ENCODE measurements around the gene MUC4.
"Not testable (repeated sequence)": the region's sequence is repeated elsewhere in the genome, so short reads cannot be mapped to it uniquely, and the experiment has no call there.

Gene MUC4

DNA sequence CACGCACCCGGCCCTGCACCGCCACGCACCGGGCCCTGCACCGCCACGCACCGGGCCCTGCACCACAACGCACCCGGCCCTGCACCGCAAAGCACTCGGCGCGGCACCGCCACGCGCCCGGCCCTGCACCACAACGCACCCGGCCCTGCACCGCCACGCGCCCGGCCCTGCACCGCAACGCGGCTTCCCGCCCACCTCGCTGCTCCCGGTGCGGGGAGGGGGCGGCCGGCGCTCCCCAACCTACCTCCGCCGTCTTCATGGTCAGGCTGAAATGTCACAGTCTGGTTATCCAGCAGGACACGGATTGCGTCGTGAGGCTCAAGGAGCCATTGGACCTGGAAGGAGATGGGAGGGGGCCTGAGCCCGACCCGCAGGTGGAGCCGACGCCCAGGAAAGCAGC, 49.1 kb downstream of the MUC4 start:
- no peak for DNase-seq (ENCODE audit: low read depth in 2 of 2)

DNA sequence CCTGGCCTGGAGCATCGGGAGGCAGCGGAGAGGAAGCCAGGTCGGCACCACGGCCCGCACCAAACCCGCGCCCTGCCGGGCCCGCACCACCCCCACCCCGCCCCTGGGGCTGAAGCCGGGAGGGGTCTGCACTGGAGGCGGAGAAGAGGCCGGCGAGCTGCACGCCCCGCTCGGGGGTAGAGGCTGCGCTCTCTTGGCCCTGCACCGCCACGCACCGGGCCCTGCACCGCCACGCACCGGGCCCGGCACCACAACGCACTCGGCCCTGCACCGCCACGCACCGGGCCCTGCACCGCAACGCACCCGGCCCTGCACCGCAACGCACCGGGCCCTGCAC, 49.5 kb downstream of the MUC4 start:
- DNase-seq (ENCODE audit: low read depth in 2 of 2): no peak

DNA sequence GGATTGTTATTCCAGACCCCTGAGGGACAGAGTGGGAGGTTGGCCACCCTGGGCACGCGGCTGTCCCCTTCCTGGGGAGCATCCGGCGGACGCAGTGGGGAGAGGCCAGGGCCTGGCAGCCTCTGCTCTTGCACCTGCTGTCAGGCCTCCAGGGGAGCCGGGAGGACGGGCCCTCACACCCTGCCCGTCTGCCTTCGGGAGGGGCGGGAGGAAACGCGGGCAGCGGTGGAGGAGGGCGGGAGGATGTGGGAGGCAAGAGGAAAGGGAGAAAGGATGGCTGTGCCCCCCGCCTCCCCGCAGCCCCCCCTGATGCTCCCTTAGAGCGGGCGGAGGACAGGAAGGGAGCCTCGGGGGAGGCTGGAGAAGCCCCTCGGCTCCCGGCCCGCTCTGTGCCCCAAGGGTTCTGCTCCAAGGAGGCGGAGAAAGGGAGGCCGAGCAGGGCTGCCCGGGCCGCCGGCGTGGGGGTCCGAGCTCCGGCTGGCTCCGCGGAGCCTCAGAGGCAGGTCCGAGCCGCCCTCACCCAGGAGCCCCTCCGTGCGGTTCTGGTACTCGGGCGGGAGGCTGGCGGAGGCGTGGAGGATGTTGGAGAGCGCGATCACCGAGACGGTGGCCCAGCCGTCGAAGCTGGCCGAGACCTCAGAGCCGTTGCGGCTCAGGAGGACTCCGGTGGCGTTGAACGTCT, 50.0 kb downstream of the MUC4 start:
- DNase-seq (ENCODE audit: low read depth in 2 of 2): no peak

DNA sequence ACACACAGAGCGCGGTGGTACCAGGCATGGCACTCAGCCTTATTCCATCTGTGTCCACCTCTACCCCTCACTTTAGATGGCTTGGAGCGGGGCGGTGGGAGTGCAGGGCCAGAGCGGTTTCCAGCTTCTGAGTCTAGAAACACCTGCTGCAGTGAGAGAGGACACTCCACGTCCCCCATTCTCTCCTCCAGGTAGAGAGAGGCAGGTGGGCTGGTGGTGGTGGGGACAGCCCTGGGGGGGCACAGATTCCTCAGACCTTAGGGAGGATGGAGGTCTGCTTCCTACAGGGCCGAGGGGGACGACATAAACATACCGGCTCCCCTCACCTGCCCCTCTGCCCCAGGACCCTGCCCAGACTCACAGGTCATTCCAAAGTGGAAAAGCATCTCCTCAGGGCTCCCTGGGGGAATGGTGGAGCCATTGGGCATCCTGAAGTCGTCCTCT, 50.6 kb downstream of the MUC4 start:
- DNase-seq (ENCODE audit: low read depth in 2 of 2): no peak

DNA sequence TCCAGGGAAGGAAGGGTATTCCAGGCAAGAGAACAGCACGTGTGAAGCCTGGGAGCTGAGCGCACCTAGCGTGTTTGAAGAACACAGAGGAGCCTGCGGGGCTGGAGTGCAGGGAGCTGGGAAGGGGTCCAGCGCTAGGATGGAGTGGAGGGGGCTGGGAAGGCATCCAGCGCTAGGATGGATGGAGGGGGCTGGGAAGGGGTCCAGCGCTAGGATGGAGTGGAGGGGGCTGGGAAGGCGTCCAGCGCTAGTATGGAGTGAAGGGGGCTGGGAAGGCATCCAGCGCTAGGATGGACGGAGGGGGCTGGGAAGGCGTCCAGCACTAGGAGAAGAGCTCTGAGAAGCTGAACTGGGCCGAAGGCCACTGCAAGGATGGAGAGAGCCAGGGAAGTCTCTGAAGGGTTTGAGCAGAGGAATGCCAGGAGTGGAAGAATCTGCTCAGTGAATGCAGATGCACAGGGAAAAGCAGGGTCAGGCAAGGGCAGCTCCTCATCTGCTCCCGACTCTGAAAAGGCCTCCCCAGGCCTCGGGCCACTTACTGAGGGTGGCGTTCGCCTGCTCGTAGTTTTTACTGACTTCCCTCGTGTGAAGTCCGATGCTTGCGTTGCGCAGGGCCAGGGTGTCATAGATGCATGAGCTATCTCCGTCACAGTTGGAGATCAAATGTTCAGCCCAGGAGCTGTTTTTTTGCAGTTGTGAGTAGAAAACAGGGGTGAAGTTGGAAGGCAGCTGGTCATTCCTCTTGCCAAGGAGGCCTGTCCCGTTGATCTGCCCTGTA, 51.2 kb downstream of the MUC4 start:
- DNase-seq (ENCODE audit: low read depth in 2 of 2): no peak

DNA sequence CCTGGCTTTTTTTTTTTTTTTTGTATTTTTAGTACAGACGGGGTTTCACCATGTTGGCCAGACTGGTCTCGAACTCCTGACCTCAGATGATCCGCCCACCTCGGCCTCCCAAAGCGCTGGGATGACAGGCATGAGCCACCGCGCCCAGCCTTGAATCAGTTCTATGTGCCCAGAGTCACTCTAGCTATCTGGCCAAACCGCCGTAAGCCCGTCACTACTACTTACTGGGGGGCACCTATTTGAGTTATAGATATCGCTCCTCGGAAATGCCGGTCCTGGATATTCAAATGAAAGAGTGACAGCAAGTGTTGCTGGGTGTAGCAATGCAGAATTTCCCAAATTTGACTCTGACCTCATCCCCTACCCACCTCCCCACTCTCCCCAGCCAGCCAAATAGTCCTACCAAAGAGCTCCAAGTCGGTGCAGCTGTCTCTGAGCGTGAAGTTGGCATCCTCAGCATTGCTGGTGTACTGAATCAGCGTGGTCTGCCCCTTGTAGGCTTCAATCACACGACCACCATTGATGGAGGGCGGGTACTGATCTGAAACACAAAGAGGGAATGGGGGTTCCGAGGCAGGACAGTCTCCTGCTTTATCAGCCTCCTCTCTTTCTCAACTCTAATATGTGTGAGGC, 52.9 kb downstream of the MUC4 start:
- DNase-seq (ENCODE audit: low read depth in 2 of 2): no peak

DNA sequence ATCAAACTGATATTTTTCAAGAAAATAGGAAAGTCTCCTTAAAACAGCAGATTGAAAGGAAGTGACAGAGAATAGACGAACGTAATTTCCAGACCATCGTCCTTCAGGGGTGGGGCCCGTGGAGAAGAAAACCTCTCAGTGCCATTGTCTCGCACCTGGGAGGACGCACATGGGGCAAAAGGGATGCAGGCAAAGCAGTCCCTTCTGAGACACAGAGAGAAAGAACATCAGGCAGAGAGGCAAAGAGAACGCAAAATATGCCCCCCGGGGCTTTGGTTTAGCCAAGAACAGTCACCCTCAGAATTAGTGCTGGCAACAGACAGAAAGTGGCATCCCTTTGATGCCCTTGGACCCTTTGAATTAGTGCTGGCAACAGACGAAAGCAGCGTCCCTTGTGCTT, 53.9 kb downstream of the MUC4 start:
- no peak for DNase-seq (ENCODE audit: low read depth in 2 of 2)

DNA sequence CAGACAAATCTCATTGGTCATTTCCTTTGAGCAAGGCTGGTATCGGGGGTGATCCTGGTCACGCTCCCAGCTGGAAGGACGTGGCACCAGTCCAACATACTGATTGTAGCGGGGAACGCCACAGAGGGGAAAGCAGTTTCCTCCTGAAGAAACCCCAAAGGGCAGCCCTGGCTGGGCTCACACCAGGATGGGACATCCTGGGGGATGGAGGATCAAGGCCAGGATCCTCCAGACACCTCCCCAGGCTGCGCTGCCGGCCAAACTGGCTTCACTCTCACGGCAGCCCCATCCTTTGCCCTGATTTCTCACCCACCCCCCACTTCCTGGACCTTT, 54.3 kb downstream of the MUC4 start:
- DNase-seq (ENCODE audit: low read depth in 2 of 2): no peak

DNA sequence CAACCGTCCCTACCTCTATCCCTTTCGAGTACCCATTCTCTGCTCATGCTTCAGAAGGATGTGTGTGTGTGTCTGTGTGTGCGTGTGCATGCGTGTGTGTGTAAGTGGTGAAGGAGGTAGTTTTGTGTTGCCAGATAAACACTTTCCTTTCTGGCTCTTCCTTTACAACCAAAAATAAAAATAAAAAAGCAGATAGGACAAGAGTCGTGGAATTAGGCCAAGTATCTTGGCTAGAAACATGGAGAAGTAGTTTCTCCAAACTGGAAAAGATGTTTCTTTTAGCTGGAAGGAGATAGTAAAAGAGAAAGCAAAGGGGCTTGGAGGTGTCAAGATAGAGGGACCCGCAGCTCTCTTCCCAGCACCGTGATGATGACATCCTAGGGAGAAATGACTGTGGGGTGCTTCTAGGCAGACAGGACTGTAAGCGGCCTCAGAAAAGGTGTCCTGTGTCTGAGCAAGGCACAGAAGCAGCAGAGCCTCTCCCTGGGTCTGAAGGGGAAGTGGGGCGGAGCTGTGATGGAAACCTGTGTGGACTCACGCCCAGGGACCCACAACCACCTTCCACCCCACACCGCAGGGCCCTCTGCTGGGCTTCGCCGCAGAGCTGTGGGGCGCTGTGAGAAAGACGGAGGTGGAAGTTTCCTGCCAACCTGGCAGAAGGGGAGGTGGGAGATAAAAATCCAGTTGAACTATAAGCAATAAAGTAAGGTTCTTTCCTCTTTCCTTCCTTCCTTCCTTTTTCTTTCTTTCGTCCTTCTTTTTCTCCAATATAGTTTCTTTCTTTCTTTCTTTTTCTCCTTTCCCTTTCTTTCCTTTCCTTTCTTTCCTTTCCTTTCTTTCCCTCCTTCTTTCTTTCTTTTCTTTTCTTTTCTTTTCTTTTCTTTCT, 55.7 kb downstream of the MUC4 start:
- DNase-seq (ENCODE audit: low read depth in 2 of 2): peak in 1 of 2 experiments; percentile 22

DNA sequence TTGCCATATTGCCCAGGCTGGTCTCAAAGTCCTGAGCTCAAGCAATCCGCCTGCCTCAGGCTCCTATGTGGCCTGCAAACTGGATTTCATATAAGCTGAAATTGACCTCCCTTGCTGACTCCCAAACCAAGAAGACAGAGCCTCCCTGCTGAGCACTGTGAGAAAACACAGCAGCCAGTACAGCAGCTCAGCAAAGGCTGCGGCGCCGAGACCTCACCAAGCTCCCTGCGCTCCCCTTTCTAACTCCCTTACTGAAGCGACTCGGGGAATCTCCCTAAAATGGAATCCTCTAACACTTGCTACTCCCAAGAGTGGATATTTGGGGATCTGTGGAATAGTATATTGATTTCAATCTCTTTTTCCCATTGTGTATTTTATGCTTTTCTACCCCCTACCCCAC, 56.3 kb downstream of the MUC4 start:
- DNase-seq (ENCODE audit: low read depth in 2 of 2): no peak

DNA sequence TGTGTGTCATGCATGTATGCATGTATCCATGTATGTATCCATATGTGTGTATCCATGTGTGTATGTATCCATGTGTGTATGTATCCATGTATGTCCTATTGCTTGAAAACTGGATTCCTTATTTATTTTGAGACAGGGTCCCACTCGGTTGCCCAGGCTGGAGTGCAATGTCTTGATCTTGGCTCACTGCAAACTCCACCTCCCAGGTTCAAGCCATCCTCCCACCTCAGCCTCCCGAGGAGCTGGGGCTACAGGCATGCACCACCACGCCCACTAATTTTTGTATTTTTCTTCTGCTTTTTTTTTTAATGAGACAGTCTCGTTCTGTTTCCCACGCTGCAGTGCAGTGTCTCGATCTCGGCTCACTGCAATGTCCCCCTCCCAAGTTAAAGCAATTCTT, 56.8 kb downstream of the MUC4 start:
- DNase-seq (ENCODE audit: low read depth in 2 of 2): no peak

DNA sequence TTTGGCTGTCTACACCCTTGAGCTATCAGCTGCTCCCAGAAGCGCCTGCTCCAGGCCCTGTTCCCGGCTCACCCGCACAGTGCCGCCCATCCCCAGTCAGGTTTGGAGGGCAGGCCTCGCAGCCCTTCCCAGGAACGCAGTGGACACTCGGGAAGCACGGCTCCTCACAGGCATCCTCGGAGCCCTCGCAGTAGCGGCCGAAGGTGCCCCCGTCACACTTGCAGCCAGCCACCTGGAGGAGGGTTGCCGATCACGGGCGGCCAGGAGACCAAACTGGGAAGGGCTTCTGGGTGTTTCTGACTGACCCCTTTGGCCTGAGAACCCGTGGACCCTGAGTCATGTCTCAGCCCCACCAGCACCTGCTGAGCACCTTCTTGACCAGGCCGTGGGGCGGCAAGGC, 57.6 kb downstream of the MUC4 start:
- DNase-seq (ENCODE audit: low read depth in 2 of 2): no peak

DNA sequence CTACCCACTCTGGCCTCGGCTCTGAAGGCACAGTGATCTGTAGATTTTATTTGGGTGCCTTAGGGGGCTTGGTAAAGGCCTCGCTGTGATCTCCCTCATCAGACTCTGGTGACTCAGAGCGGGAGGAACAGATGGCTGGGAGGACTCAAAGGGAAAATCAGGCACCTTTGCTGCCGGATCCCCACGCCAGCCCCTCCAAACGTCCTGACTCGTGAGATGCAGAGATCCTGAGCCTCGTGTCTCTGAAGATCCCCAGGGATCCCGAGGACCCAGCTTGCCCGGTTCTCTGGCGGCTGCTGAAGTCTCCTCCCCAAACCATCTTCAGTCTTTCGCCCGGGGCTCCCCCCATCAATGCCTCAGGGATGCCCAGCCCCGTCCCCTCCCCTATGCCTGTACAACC, 58.1 kb downstream of the MUC4 start:
- DNase-seq (ENCODE audit: low read depth in 2 of 2): no peak

DNA sequence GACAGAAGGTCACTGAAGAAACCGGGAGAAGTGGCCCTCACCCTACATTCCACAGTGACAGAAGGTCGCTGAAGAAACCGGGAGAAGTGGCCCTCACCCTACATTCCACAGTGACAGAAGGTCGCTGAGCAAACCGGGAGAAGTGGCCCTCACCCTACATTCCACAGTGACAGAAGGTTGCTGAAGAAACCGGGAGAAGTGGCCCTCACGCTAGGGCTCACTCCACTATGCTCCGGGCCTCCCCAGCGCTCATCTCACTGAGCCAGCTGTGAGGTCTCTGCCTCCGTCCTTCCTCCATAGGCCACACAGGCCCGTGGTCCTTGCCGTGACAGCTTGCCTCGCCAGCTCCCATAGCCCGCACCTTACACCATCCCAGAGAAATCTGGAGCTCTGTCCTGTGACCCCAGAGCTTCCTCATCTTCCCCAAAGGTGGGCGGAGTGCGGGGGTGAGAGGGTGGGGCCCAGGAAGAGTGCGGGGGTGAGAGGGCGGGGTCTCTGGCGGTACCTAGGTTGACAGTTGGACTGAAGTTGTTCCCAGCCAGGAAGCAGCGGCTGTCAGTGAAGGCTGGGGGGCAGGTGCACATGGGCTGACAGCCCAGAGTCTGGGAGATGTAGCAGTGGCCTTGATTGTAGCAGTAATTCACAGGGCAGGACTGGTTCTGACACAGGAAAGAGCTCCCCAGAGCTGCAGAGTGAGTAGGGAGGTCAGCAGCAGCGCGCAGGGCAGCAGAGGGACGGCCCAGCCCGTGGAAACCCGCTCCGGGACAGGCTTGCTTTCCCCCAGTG, 59.0 kb downstream of the MUC4 start:
- DNase-seq (ENCODE audit: low read depth in 2 of 2): no peak

DNA sequence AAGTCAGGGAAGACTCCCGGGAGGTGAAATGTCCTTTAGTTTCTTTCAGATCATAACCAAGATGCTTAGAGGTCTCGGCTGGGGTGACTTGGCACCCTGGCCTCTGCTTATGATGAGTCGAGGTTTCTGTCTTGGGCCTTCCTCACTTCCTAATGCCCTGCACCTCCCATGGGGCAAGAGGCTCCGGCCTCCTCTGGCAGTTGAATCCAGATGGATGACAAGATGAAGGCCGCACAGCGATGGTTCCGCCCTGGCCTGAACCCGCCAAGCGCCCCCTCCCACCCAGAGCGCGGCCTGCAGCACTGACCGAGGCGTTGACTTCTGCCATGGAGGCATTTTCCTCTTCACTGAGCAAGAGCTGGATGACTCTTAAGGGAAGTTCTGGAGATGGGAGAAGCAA, 59.7 kb downstream of the MUC4 start:
- no peak for DNase-seq (ENCODE audit: low read depth in 2 of 2)

DNA sequence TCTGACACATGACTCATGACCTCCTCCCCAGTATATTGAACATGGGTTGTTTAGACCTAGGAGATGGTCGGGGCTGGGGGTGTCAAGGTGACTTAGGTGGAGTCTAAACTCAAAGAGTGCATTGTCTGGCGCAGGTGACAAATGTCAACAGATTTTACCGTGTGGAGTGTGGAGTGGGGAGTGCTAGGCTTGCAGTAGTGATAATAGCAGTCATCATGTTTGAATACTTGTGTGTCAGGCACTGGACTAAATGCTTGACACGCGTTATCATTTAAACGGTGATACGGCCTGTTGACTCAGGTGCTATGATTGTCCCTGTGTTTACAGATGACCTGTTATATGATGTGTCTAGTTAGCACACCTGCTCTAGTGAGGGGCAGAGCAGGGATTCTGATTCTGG, 60.2 kb downstream of the MUC4 start:
- no peak for DNase-seq (ENCODE audit: low read depth in 2 of 2)

DNA sequence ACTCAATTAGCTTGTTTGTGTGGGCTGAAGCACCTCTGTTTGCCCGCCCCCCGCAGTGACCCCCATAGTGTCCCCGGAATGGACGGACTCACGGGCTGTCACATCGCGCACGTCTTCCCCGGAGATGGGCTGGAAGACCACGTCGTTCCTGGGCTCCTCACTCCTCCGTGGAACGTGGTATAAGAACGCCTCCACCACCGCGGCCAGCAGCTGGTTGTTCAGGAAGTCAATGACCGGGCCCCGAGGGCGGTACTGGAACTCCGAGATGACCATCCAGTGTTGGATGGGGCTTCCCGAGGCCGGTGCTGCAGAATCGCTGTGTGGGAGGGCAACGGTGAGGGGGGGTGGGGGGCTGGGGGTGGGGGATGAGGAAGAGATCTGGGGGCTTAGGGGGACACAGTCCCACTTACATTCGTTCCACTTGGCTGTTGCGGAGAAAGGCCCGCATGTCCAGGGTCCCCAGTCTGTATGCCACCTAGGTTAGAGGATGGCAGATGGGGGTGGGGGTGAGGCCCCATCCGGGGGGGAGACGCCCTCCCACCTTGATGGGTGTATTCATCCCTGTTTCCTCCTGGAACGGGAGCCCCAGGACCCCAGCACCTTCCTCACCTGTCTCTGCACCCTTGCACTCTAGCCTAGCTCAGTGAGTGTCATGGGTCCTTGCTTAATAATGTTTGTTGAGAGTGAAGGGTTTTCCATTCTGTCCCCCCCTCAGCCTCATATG, 60.8 kb downstream of the MUC4 start:
- no peak for DNase-seq (ENCODE audit: low read depth in 2 of 2)

DNA sequence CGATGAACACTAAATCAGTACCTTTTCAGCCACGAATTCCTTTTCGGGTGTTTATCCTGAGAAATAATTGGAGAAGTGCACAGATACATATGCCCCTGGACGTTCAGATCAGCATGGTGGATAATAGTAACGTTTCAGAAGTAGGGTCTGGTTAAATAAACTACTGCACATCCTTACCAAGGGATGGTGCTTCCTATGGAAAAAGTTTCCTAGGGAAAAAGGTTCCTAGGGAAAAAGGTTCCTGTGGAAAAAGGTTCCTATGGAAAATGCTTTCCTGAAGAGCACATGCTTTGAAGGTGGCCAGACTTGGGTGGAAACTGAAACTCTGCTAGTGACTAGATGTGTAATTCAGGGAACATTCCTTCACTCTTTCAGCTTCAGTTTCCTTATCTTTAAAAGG, 62.6 kb downstream of the MUC4 start:
- DNase-seq (ENCODE audit: low read depth in 2 of 2): not testable (repeated sequence)

DNA sequence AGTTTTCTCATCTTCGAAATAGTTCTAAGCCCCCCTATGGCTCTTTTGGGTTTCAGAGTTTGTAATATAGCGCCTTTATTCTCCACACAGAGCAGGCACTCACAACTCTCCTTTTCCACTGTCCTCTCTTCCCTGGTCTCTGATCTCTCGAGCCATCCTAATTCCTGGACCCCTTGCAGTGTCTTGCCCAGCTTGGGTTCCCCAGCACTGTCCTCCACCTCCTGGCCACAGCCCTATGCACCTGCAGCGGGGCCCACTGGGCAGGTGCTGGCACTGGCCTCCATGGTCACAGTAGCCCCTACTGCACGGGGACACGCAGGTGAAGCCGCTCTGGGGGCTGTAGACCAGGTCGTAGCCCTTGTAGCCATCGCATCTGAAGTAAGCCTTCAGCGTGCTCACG, 63.1 kb downstream of the MUC4 start:
- no peak for DNase-seq (ENCODE audit: low read depth in 2 of 2)

DNA sequence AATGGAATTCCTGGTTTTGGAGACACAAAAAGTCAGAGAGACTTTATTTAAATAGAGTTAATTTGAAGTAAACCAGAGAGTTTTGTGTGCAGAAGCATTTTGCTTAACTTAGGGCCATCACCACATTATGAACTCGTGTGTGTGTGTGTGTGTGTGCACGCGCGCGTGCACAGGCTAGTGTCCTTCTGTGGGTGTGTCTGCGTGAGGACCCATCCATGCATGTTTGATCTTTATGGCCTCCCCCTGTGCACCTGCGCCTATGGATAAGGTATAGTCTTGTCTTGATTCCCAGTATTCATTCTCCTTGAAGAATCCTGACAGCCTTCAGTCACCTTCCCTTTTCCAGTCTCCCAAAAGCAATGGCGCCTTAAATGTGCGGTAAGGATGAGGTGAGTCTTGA, 65.0 kb downstream of the MUC4 start:
- no peak for DNase-seq (ENCODE audit: low read depth in 2 of 2)

DNA sequence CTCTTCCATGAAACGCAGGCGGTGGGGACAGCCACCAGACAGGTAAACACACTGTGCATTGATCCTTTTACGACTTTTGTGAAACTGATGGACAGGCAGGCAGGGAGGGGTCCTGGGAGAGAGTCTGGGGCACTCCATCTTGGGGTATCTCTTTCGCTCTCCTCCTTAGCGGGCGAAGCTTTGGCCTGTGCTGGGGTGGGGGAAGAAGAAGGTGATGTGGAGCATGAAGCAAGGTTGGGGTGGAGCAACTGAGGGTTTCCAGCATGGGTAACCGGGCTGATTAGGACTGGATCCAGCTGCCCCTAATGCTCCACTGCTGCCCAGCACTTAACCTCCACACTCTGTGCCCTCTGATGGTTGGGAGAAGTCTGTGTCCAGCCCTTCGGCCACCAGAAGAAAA, 65.4 kb downstream of the MUC4 start:
- no peak for DNase-seq (ENCODE audit: low read depth in 2 of 2)
